Heart left ventricle (tissue), 16 donors: ENCODE results near the gene MYLK4. TPM values are rescaled to one million over a fixed set of nuclear protein-coding genes. Genes with fewer than 3 reads are reported as not detected.
A peak's percentile ranks its signal among the peaks of the same experiment; 100 is the strongest.

Experiments
- ATAC-seq, 4 donors: fragments of 200-7000 bp; cut with Tn5 transposase; one replicate each; pipeline ENCODE4 v1.9.1; 2020 to 2022; ENCODE audit warnings: moderate library complexity in 4 of 4, mild to moderate bottlenecking in 3 of 4, moderate number of reproducible peaks in 1 of 4
- DNase-seq, 5 donors: peaks; one replicate each; pipeline ENCODE4 v3.0.0-alpha.2; 2020
- H3K27ac ChIP-seq, 12 donors: fragments of 200-600 bp; sonication (generic) in 4 of 12; one replicate each; pipeline versions ENCODE4 v1.5.0 to v1.8.0; 2016 to 2022; ENCODE audit warnings: mild to moderate bottlenecking in 2 of 12
- H3K27me3 ChIP-seq, 9 donors: fragments of 200-600 bp; sonication (generic) in 2 of 9; one replicate each; pipeline versions ENCODE4 v1.5.1 to v1.8.0; 2016 to 2022; ENCODE audit warnings: mild to moderate bottlenecking in 3 of 9
- H3K36me3 ChIP-seq, 9 donors: fragments of 200-600 bp; sonication (generic) in 2 of 9; one replicate each; pipeline versions ENCODE4 v1.5.0 to v1.8.0; 2018 to 2022; ENCODE audit warnings: mild to moderate bottlenecking in 2 of 9
- H3K4me1 ChIP-seq, 12 donors: fragments of 200-600 bp; sonication (generic) in 4 of 12; one replicate each; pipeline versions ENCODE4 v1.5.0 to v1.8.0; 2016 to 2022; ENCODE audit warnings: mild to moderate bottlenecking in 3 of 12
- H3K4me3 ChIP-seq, 12 donors: fragments of 200-600 bp; sonication (generic) in 4 of 12; one replicate each; pipeline versions ENCODE4 v1.5.0 to v1.8.0; 2017 to 2022; ENCODE audit warnings: mild to moderate bottlenecking in 9 of 12, moderate library complexity in 4 of 12
- H3K9me3 ChIP-seq, 12 donors: fragments of 200-600 bp; sonication (generic) in 4 of 12; one replicate each; pipeline versions ENCODE4 v1.5.0 to v1.8.0; 2016 to 2022; ENCODE audit warnings: mild to moderate bottlenecking in 1 of 12
- POLR2A ChIP-seq, 2 donors: fragments of 450-650 bp; IDR thresholded peaks; one replicate each; pipeline ENCODE4 v1.6.1; 2017; ENCODE audit warnings: antibody characterized with exemption in 2 of 2, mild to moderate bottlenecking in 2 of 2, moderate library complexity in 2 of 2
- WGBS, 4 donors: extraction: QIAGEN DNeasy Blood & Tissue Kit in 2 of 4; methylation state at CpG; one replicate each; pipeline versions ENCODE4 v1.1.5 to v1.1.7; 2013 to 2018; 5-methylcytosine and 5-hydroxymethylcytosine counted together
- intact Hi-C, 10 donors: fragments of 100-400 bp; cut with DNase I; formaldehyde crosslinking; loops; one replicate each; pipeline versions ENCODE4 v1.11.1 to v1.14.2; 2022
- polyA plus RNA-seq, 2 donors: library from polyadenylated mRNA; stranded (reverse); fragments of 200-250 nt; gene quantifications; one replicate each; pipeline ENCODE4 v1.2.3, GENCODE V29; 2013
- total RNA-seq, 9 donors: library from RNA; depleted of rRNA in 2 of 9; stranded (reverse); fragments of >200 nt in 2 of 9; fragmentation: NEBNext Ultra II Directional in 3 of 9; extraction: Animal tissue kit (Norgen Biotek cat#: 25700) in 3 of 9; gene quantifications; one replicate each; pipeline versions ENCODE4 v1.1.0 to v1.2.4, GENCODE V29; 2016 to 2023
- TF ChIP-seq, protein P1 (sequence below), 12 donors: fragments of 200-600 bp; sonication (generic) in 4 of 12; IDR thresholded peaks; one replicate each; pipeline versions ENCODE4 v1.5.0 to v1.8.0; 2018 to 2022; ENCODE audit warnings: antibody characterized with exemption in 12 of 12, mild to moderate bottlenecking in 5 of 12
- donor health status: ischemic (EF 13 %, LVEDD 7.1; RV severe dilation, severe dysfunction).
- donor health status: healthy with polysubstance abuse.
- donor health status: DM: no; HTN: yes; CAD: no.
- donor health status: DM: no; HTN: no; CAD: no.
- donor health status: ischemic (EF 25% LVEDD 6.9; RV normal size, moderate dysfunction).
- donor health status: ischemic (EF 25% LVEDD 5.7; RV mildly dilated, moderate dysfunction).
- donor health status: healthy.
- donor health status: DM: yes; HTN: yes; CAD: no.
- donor health status: ischemic (EF 35%, LVEDD 5.7; RV mildly dilated, moderate dysfunction).
- donor health status: nonischemic (EF 11% LVEDD 7.7; RV severe dilation, severe dysfunction).
- donor health status: DM: yes; HTN: yes; CAD: no.
- donor health status: PGD.
- donor health status: ischemic (EF 29% LVEDD 5.4; RV normal size, mild dysfunction).
- donor health status: nonischemic (EF 23%, LVEDD 6.1; RV moderate dilation, normal function).

MYLK4 gene
- total and polyA plus RNA-seq, 11 donors = 0.14 to 1.6 (median 0.52) TPM

DNA sequence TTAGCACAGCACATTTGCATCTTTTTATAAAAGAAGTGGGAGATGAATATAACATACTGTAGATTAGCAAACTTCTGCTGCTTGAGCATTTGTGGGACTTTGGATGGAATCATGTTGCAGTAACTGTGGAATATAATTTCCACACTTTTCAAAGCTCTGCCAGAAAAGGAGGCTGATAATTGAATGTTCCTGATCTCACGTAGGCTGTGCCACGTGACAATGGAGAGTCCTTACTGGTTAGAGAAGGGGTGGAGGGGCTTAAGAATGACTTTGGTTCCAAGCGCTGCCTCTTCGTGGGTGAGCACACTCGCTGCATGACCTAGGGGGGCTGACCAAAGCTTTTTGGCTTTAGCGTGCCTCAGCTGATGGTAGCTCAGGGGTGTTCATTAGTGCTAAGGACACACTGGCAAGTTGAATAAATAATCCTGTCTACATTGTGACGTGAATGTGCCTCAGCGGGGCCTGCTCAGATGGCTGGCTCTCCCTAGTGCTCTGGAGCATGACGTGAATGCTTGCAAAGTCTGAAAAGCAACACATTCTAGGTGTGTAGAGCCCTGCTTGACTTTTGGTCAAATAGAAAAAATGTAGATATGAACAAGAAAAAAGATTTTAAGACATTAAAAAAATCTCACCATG is 29.5 kb upstream of the MYLK4 start:
- no peak for ATAC-seq
- Histone ChIP-seq H3K27ac (no peak overlapping the region), H3K36me3 (peaks cover 0 to 83% (median 72%) of the 10 kb centered on the region in 9 donors), H3K9me3 (no peaks in the 10 kb centered on the region), H3K27me3 (no peaks in the 10 kb centered on the region), H3K4me3 (no peak overlapping the region), H3K4me1 (peaks cover 0 to 39% (median 8%) of the 10 kb centered on the region in 12 donors)
- DNase-seq = no peak
- no peak for TF ChIP-seq POLR2A (IDR thresholded peaks at IDR 0.05)
- TF ChIP-seq, protein P1, sequence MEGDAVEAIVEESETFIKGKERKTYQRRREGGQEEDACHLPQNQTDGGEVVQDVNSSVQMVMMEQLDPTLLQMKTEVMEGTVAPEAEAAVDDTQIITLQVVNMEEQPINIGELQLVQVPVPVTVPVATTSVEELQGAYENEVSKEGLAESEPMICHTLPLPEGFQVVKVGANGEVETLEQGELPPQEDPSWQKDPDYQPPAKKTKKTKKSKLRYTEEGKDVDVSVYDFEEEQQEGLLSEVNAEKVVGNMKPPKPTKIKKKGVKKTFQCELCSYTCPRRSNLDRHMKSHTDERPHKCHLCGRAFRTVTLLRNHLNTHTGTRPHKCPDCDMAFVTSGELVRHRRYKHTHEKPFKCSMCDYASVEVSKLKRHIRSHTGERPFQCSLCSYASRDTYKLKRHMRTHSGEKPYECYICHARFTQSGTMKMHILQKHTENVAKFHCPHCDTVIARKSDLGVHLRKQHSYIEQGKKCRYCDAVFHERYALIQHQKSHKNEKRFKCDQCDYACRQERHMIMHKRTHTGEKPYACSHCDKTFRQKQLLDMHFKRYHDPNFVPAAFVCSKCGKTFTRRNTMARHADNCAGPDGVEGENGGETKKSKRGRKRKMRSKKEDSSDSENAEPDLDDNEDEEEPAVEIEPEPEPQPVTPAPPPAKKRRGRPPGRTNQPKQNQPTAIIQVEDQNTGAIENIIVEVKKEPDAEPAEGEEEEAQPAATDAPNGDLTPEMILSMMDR (IDR thresholded peaks at IDR 0.05) = no peak
- intact Hi-C loops = loop anchor here in 2 of 10 donors (10.0 kb wide), 1 partner anchor 135 kb away; no protein-coding TSS in a partner anchor
- 77 to 86% (median 82%) methylated on average over 9 of the region's 9 CpGs for WGBS, 4 donors

DNA sequence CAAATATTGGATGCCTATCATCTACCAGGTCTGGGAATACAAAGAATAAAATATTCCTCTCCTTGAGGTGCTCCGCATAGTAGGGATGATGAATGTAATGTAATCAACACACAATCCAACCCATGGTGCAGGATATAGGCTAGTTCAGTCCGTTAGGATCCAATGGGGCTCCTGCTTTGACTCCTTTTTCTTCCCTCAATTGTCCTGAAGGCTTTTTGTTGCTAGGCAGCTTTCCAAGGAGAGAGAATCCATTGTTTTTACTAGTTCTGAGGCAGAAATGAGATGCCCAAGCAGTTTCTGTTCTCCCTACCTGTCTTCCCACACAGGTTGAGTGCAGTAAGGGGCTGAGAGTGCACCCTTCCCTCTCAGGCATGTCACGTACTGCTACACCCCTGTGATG is 26.5 kb upstream of the MYLK4 start:
- H3K4me1 ChIP-seq = peaks cover 0 to 56% (median 28%) of the 10 kb centered on the region in 12 donors
- H3K27me3 ChIP-seq = no peaks in the 10 kb centered on the region
- DNase-seq (no peak), ATAC-seq (no peak)
- intact Hi-C loops = no loop called here
- H3K27ac ChIP-seq = no peak overlapping the region
- H3K36me3 ChIP-seq = peaks cover 0 to 82% (median 67%) of the 10 kb centered on the region in 9 donors
- no peaks in the 10 kb centered on the region for H3K9me3 ChIP-seq
- 86 to 91% (median 90%) methylated on average over 3 of the region's 3 CpGs for WGBS, 4 donors
- H3K4me3 ChIP-seq = no peak overlapping the region
- no peak for TF ChIP-seq POLR2A (IDR thresholded peaks at IDR 0.05)
- TF ChIP-seq, protein P1 (IDR thresholded peaks at IDR 0.05) = no peak

DNA sequence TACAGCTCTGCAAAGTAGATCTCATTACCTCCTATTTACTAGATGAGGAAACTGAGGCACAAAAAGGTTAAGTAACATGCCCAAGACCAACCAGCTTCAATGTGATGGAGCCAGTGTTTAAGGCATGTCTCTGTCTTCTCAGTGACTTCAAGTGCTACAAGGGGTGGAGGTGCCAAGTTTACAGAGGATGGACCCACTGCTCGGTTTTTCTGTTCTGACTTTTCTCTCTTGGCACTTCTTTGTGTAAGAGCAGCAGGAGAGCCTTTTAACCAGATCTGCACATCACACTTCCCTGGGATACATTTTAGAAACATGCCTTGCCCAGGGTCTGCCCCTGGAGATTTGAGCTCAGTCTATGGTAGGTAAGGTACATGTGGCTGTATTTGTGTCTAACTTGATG is 24.3 kb upstream of the MYLK4 start:
- 69 to 80% (median 78%) methylated on average over 1 of the region's 1 CpG for WGBS, 4 donors
- H3K4me1 ChIP-seq = peaks cover 0 to 72% (median 37%) of the 10 kb centered on the region in 12 donors
- intact Hi-C loops = no loop called here
- H3K27me3 ChIP-seq = no peaks in the 10 kb centered on the region
- DNase-seq (no peak), ATAC-seq (no peak)
- H3K9me3 ChIP-seq = no peaks in the 10 kb centered on the region
- peaks cover 0 to 80% (median 61%) of the 10 kb centered on the region in 9 donors for H3K36me3 ChIP-seq
- TF ChIP-seq POLR2A (IDR thresholded peaks at IDR 0.05) = no peak
- TF ChIP-seq, protein P1 (IDR thresholded peaks at IDR 0.05) = no peak
- H3K27ac ChIP-seq = no peak overlapping the region
- H3K4me3 ChIP-seq = no peak overlapping the region

DNA sequence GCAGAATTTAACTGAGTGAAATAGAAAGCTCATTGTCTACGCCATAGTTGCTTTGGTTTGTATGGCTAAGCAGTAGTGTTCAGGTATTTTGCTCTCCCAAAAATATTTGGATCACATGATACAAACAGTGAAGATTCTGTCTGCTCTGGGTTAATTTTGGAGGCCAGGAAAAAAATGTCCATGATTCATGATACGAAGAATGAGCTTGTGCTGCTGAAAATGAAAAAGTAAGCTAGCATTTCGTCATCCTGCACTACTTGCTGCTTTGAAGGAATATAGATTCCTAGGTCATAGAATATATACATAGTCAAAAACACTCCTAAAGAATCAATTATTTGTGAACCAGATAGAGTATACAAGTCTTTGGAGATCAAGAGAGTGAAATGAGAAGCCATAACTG is 22.7 kb upstream of the MYLK4 start:
- 57 to 79% (median 76%) methylated on average over 3 of the region's 3 CpGs for WGBS, 4 donors
- TF ChIP-seq POLR2A (IDR thresholded peaks at IDR 0.05) = no peak
- TF ChIP-seq, protein P1 (IDR thresholded peaks at IDR 0.05) = no peak
- Histone ChIP-seq H3K4me3 (no peak overlapping the region), H3K27ac (peak overlapping the region in 1 of 12 donors; percentile 5), H3K9me3 (no peaks in the 10 kb centered on the region), H3K27me3 (no peaks in the 10 kb centered on the region), H3K4me1 (peaks cover 0 to 87% (median 51%) of the 10 kb centered on the region in 12 donors), H3K36me3 (peaks cover 0 to 66% (median 46%) of the 10 kb centered on the region in 9 donors)
- intact Hi-C loops = no loop called here
- DNase-seq (no peak), ATAC-seq (no peak)
